Measurements from ENCODE around the gene LRRC3. TPM values are rescaled to one million over a fixed set of nuclear protein-coding genes. Genes with fewer than 3 reads are reported as not detected.

LRRC3 gene
- total RNA-seq, 1 donor from 2014 or later: 2.2 TPM

DNA sequence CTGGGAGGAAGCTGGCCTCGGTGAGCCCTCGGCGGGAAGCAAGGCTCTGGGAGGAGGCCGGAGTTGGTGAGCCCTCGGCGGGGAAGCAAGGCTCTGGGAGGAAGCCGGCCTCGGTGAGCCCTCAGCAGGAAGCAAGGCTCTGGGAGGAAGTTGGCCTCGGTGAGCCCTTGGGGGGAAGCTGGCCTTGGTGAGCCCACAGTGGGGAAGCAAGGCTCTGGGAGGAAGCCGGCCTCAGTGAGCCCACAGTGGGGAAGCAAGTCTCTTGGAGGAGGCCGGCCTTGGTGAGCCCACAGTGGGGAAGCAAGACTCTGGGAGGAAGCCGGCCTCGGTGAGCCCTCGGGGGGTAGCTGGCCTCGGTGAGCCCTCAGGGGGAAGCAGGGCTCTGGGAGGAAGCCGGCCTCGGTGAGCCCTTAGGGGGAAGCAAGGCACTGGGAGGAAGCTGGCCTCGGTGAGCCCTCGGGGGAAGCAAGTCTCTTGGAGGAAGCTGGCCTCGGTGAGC lies 48.6 kb downstream of the LRRC3 start:
- no peaks in the 10 kb centered on the region for H3K27me3 ChIP-seq
- TF ChIP-seq, protein P1, sequence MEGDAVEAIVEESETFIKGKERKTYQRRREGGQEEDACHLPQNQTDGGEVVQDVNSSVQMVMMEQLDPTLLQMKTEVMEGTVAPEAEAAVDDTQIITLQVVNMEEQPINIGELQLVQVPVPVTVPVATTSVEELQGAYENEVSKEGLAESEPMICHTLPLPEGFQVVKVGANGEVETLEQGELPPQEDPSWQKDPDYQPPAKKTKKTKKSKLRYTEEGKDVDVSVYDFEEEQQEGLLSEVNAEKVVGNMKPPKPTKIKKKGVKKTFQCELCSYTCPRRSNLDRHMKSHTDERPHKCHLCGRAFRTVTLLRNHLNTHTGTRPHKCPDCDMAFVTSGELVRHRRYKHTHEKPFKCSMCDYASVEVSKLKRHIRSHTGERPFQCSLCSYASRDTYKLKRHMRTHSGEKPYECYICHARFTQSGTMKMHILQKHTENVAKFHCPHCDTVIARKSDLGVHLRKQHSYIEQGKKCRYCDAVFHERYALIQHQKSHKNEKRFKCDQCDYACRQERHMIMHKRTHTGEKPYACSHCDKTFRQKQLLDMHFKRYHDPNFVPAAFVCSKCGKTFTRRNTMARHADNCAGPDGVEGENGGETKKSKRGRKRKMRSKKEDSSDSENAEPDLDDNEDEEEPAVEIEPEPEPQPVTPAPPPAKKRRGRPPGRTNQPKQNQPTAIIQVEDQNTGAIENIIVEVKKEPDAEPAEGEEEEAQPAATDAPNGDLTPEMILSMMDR (IDR thresholded peaks at IDR 0.05): no peak
- H3K27ac ChIP-seq: no peak overlapping the region
- no peaks in the 10 kb centered on the region for H3K4me1 ChIP-seq
- no peak for DNase-seq (ENCODE audit: low spot score in 2 of 2)
- no peaks in the 10 kb centered on the region for H3K9me3 ChIP-seq
- no peak overlapping the region for H3K4me3 ChIP-seq
- intact Hi-C loops (cut with DNase I): no loop called here
- no peaks in the 10 kb centered on the region for H3K36me3 ChIP-seq

DNA sequence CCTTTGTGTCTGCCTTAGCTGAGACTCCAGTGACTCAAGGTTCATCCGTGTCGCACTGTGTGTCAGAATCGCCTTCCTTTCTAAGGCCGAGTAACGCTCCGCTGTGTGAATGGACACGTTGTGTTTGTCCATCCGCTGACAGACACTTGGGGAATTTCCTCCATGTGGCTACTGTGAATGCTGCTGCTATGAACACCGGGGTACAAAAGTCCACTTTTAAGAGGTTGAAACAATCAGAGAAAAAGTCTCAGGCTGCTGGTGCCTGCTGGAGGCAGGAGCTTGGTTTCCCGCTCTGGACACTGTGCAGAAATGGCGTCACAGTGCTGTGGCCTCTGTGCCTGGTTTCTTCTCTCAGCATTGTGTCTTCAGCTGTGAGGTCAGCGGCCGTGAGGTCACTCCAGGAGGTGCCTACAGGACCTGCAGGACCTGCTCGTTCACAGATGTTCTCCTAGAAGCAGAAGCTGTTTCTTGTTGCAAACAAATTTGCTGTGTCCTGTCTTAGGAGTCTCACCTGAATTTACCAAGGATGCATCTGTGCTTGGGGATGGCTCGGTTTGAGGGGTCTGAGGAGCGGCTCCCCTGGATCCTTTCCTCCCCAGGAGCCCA lies 50.5 kb downstream of the LRRC3 start:
- intact Hi-C loops (cut with DNase I): no loop called here
- Histone ChIP-seq H3K27ac (no peak overlapping the region), H3K9me3 (no peaks in the 10 kb centered on the region), H3K4me1 (no peaks in the 10 kb centered on the region), H3K36me3 (no peaks in the 10 kb centered on the region), H3K4me3 (no peak overlapping the region), H3K27me3 (no peaks in the 10 kb centered on the region)
- TF ChIP-seq, protein P1 (IDR thresholded peaks at IDR 0.05): no peak
- no peak for DNase-seq (ENCODE audit: low spot score in 2 of 2)

DNA sequence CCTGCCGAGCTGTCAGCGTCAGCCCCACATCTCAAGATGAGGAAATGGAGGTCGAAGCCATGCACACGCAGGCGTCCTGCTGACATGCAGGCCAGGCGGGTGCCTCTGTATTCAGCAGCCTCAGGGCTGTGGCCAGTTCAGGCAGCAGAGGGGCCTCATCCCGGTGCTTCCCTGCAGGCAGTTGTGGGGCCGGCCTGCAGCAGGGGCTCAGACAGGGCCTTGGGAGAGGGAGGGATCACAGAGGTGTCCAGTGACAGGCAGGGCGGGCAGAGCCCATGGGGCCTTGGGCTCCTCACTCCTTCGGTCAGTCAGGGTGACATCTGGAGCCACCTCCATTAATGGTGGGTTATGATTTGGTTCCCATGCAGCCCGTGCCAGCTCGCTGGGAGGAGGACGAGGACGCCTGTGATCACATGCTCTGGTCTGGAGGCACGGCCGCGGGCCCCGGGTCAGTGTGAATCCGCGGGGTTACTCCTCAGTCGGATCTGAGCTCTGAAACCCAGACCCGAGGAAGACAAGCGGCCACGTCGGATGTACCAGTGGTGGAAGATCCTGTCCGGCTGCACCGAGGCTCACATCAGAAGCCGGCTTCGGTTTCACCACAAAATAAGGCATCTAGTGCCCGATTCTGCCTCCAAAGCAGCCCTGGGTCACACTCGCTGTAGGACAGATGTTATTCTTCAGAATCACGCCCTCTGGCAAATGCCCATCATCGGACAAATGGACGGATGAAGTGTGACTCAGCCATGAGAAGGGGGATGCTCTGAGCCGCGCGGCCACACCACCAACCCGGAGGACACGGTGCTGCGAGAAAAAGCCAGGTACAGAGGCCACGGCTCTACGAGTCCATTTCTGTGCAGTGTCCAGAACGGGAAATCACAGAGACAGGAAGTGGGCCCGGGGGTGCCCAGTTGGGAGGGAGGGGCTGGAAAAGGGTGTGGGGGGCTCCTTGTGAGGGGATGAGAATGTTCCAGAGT lies 51.3 kb downstream of the LRRC3 start:
- Histone ChIP-seq H3K9me3 (no peaks in the 10 kb centered on the region), H3K4me1 (no peaks in the 10 kb centered on the region), H3K36me3 (no peaks in the 10 kb centered on the region), H3K4me3 (no peak overlapping the region), H3K27me3 (no peaks in the 10 kb centered on the region), H3K27ac (no peak overlapping the region)
- DNase-seq (ENCODE audit: low spot score in 2 of 2): no peak
- TF ChIP-seq, protein P1 (IDR thresholded peaks at IDR 0.05): no peak
- intact Hi-C loops (cut with DNase I): no loop called here

DNA sequence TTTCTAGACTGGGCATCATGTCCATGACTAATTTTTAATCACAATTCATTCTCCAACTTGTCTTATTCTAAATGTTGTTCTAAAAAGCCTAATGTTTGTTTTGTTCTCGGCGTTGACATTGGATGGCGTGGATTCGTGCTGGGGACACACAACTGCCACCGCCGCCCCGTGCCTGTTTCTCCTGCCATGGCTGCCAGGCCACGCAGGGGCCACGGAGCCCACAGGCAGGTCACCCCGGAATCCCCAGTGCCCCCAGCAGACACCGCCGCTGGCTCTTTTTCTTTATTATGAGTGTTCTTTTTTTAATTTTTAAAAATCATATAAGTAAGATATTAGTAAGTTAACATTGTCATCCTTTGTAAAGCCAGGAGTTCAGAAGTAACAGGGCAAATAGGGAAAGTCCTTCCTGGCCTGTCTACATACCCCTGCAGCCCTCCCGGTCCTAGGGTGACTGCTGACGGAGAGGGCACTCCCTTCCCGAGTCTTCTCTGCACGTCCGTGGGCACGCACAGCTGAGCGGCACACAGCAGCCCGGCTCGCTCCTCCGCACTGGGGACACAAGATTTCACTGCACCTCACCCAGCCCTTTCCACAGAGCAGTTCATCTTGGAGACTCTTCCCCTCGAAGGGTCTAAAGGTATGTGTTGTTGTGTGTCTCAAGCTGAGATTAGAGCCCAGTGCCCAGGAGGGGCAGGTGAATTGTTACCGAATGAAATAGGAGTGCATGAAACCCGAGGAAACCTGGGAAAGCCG lies 52.5 kb downstream of the LRRC3 start:
- Histone ChIP-seq H3K27me3 (no peaks in the 10 kb centered on the region), H3K4me1 (no peaks in the 10 kb centered on the region), H3K4me3 (no peak overlapping the region), H3K9me3 (no peaks in the 10 kb centered on the region), H3K27ac (no peak overlapping the region), H3K36me3 (no peaks in the 10 kb centered on the region)
- TF ChIP-seq, protein P1 (IDR thresholded peaks at IDR 0.05): no peak
- DNase-seq (ENCODE audit: low spot score in 2 of 2): no peak
- intact Hi-C loops (cut with DNase I): no loop called here

DNA sequence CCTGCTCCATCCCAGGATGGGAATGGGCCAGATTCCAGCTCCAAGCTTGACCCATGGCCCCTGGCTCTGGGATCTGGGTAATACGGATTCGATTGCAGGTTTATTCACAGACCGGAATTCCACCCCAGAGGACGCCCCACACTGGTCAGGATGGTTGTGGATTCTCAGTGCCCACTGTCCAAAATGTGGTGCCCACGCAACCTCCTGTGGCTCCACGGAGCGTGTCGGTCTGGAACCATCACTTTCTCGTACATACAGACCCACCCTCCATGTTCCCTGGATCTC lies 53.1 kb downstream of the LRRC3 start:
- Histone ChIP-seq H3K27ac (no peak overlapping the region), H3K9me3 (no peaks in the 10 kb centered on the region), H3K4me1 (no peaks in the 10 kb centered on the region), H3K36me3 (no peaks in the 10 kb centered on the region), H3K4me3 (no peak overlapping the region), H3K27me3 (no peaks in the 10 kb centered on the region)
- TF ChIP-seq, protein P1 (IDR thresholded peaks at IDR 0.05): no peak
- DNase-seq (ENCODE audit: low spot score in 2 of 2): no peak
- intact Hi-C loops (cut with DNase I): no loop called here

Measured in ascending aorta (tissue), 2 donors.